OCI-LY3 (cell line): ENCODE measurements around the gene CHID1.

Experiments
- EZH2phosphoT487 ChIP-seq: fragments of 200-600 bp; shearing (Covaris generic); IDR thresholded peaks from 2 replicates; pipeline ENCODE4 v1.6.1; 2018; ENCODE audit warnings: antibody characterized with exemption, mixed run types, low read depth
- TF ChIP-seq, protein P1 (sequence below): fragments of 200-600, 300-600 bp; sonication (generic); IDR thresholded peaks from 2 replicates; pipeline ENCODE4 v1.5.1; 2014; ENCODE audit warnings: antibody characterized with exemption, low read length, low read depth

- TF ChIP-seq, protein P1, sequence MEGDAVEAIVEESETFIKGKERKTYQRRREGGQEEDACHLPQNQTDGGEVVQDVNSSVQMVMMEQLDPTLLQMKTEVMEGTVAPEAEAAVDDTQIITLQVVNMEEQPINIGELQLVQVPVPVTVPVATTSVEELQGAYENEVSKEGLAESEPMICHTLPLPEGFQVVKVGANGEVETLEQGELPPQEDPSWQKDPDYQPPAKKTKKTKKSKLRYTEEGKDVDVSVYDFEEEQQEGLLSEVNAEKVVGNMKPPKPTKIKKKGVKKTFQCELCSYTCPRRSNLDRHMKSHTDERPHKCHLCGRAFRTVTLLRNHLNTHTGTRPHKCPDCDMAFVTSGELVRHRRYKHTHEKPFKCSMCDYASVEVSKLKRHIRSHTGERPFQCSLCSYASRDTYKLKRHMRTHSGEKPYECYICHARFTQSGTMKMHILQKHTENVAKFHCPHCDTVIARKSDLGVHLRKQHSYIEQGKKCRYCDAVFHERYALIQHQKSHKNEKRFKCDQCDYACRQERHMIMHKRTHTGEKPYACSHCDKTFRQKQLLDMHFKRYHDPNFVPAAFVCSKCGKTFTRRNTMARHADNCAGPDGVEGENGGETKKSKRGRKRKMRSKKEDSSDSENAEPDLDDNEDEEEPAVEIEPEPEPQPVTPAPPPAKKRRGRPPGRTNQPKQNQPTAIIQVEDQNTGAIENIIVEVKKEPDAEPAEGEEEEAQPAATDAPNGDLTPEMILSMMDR, result no peak
- no peak for TF ChIP-seq EZH2phosphoT487
These were observed 72.0 kb downstream of the CHID1 start for GRCh38 chr11:838441-839279.
